K562 (cell line): ENCODE data around the gene POLL. TPM values are rescaled to one million over a fixed set of nuclear protein-coding genes. Genes with fewer than 3 reads are reported as not detected.

Experiments
- ATAC-seq: fragments of 200-7000 bp; cut with Tn5 transposase; 3 replicates; pipeline ENCODE4 v1.9.1; 2020; ENCODE audit warnings: moderate library complexity
- BruUV-seq: library from RNA; stranded (reverse); fragments of 400-500 nt; replicated peaks from 2 replicates; lab custom pipeline; 2021; lab: Mats Ljungman, UMichigan
- CTCF ChIA-PET: fragments of 300-600 bp; formaldehyde crosslinking; extraction: SDS; loops from one replicate; lab custom pipeline; 2021; ENCODE audit warnings: low intra/inter-chr PET ratio; lab: Yijun Ruan, JAX
- POLR2A ChIA-PET: fragments of 300-600, 350-650 bp; sonication (Branson Sonifier 250); formaldehyde crosslinking; extraction: SDS; loops from one replicate; lab custom pipeline; 2021; ENCODE audit warnings: antibody characterized with exemption, inconsistent platforms; lab: Yijun Ruan, JAX
- DNase-seq, 4 experiments: peaks; one replicate each; pipeline versions ENCODE4 v3.0.0 to v3.0.0-alpha.2; 2011 to 2018; ENCODE audit warnings: low spot score in 3 of 4, mixed read lengths in 3 of 4; ENCODE audit errors: extremely low read depth in 1 of 4
- FAIRE-seq: peaks from 2 replicates; lab custom pipeline; 2011; peaks lifted over from hg19 to GRCh38; lab: Jason Lieb, UNC
- H2AFZ ChIP-seq: 2 replicates; pipeline ENCODE4 v1.6.0; 2011; ENCODE audit warnings: low read depth, low read length, control low read depth, inconsistent platforms
- H3K27ac ChIP-seq: fragments of 200-600 bp; 3 replicates; pipeline ENCODE4 v1.8.0; 2011; ENCODE audit warnings: low read depth, mild to moderate bottlenecking, control low read depth, inconsistent platforms, low read length, moderate library complexity, mixed read lengths; ENCODE audit errors: extremely low read depth
- H3K27me3 ChIP-seq, 2 experiments: fragments of 300-600 bp in 1 of 2; 2 replicates in 1 of 2; 3 replicates in 1 of 2; pipeline versions ENCODE4 v1.6.0 to v1.8.0; 2011; ENCODE audit warnings: inconsistent platforms in 2 of 2, low read length in 2 of 2, mild to moderate bottlenecking in 1 of 2, mixed read lengths in 1 of 2, moderate library complexity in 1 of 2; ENCODE audit not compliant: control insufficient read depth in 2 of 2, insufficient read depth in 2 of 2
- H3K36me3 ChIP-seq: fragments of 300-600 bp; 3 replicates; pipeline ENCODE4 v1.8.0; 2011; ENCODE audit warnings: mild to moderate bottlenecking, low read length, inconsistent platforms; ENCODE audit not compliant: control insufficient read depth, insufficient read depth
- H3K4me1 ChIP-seq, 2 experiments: fragments of 200-600 bp in 1 of 2; replicated peaks in 1 of 2; 2 replicates in 1 of 2; 3 replicates in 1 of 2; pipeline versions ENCODE4 v1.5.1 to v1.8.0; 2011; ENCODE audit warnings: inconsistent platforms in 2 of 2, low read length in 2 of 2, mild to moderate bottlenecking in 1 of 2, mixed read lengths in 1 of 2, moderate library complexity in 1 of 2; ENCODE audit not compliant: control insufficient read depth in 2 of 2, insufficient read depth in 2 of 2
- H3K4me2 ChIP-seq: 2 replicates; pipeline ENCODE4 v1.6.1; 2011; ENCODE audit warnings: low read length, control low read depth, inconsistent platforms, mixed read lengths; ENCODE audit not compliant: insufficient read depth
- H3K4me3 ChIP-seq: fragments of 200-600 bp; sonication (generic), shearing (Covaris generic); 2 replicates; pipeline ENCODE4 v1.5.1; 2016; ENCODE audit warnings: control low read depth, inconsistent platforms
- H3K79me2 ChIP-seq: fragments of 200-600 bp; 3 replicates; pipeline ENCODE4 v1.8.0; 2011; ENCODE audit warnings: low read length, inconsistent platforms; ENCODE audit not compliant: control insufficient read depth, insufficient read depth
- H3K9ac ChIP-seq, 2 experiments: 2 replicates each; pipeline versions ENCODE4 v1.6.0 to v1.6.1; 2011; ENCODE audit warnings: low read depth in 2 of 2, low read length in 2 of 2, control low read depth in 1 of 2, inconsistent platforms in 1 of 2, mild to moderate bottlenecking in 1 of 2, mixed read lengths in 1 of 2; ENCODE audit not compliant: insufficient read depth in 1 of 2
- H3K9me1 ChIP-seq: one replicate; pipeline ENCODE4 v1.6.0; 2011; ENCODE audit warnings: inconsistent platforms, mild to moderate bottlenecking, low read length, moderate library complexity; ENCODE audit not compliant: control insufficient read depth, insufficient read depth
- H3K9me3 ChIP-seq: replicated peaks from 2 replicates; pipeline ENCODE4 v1.5.1; 2011; ENCODE audit warnings: low read depth, low read length, inconsistent platforms; ENCODE audit not compliant: control insufficient read depth, insufficient read depth
- H4K20me1 ChIP-seq: replicated peaks from 2 replicates; pipeline ENCODE4 v1.6.1; 2011; ENCODE audit warnings: low read length, inconsistent platforms, mixed read lengths; ENCODE audit not compliant: control insufficient read depth, insufficient read depth
- ARID1B ChIP-seq: fragments of 450-650 bp; IDR thresholded peaks from 2 replicates; pipeline ENCODE4 v1.6.1; 2016; ENCODE audit warnings: antibody characterized with exemption, mild to moderate bottlenecking, inconsistent platforms
- CC2D1A ChIP-seq: fragments of 450-650 bp; IDR thresholded peaks from 2 replicates; pipeline ENCODE4 v1.6.1; 2017; ENCODE audit warnings: mild to moderate bottlenecking
- CGGBP1 ChIP-seq: fragments of 250-450 bp; sonication (Bioruptor Pico); IDR thresholded peaks from 2 replicates; pipeline ENCODE4 v1.9.0; 2021; ENCODE audit warnings: mild to moderate bottlenecking
- CREM ChIP-seq: IDR thresholded peaks from 2 replicates; pipeline ENCODE4 v1.6.1; 2014; ENCODE audit warnings: antibody characterized with exemption, low read depth
- DPF2 ChIP-seq: fragments of 450-650 bp; IDR thresholded peaks from 2 replicates; pipeline ENCODE4 v1.6.1; 2016
- E2F6 ChIP-seq, 2 experiments: IDR thresholded peaks; 2 replicates each; pipeline ENCODE4 v1.6.1; 2011; ENCODE audit warnings: borderline replicate concordance in 1 of 2, control low read depth in 1 of 2, low read depth in 1 of 2, low read length in 1 of 2, mild to moderate bottlenecking in 1 of 2, mixed read lengths in 1 of 2, moderate library complexity in 1 of 2; ENCODE audit not compliant: insufficient read depth in 1 of 2, insufficient read length in 1 of 2, poor library complexity in 1 of 2, severe bottlenecking in 1 of 2; ENCODE audit errors: extremely low read depth in 1 of 2
- EP300 ChIP-seq: IDR thresholded peaks from 2 replicates; pipeline ENCODE4 v1.6.1; 2012; ENCODE audit warnings: low read length, improper control_type of control experiment
- ETV5 ChIP-seq: sonication (generic); formaldehyde crosslinking; IDR thresholded peaks from 2 replicates; pipeline ENCODE4 v1.4.0; 2020; ENCODE audit warnings: low read depth, mild to moderate bottlenecking, missing genetic modification reagents
- FOS ChIP-seq: IDR thresholded peaks from 3 replicates; pipeline ENCODE4 v1.6.1; 2011; ENCODE audit not compliant: insufficient read length; ENCODE audit errors: extremely low read depth
- PHF8 ChIP-seq: fragments of 200-600 bp; sonication (generic); IDR thresholded peaks from 2 replicates; pipeline ENCODE4 v1.6.1; 2012; ENCODE audit warnings: mixed run types, mild to moderate bottlenecking, inconsistent platforms, low read length, moderate library complexity, borderline replicate concordance
- RREB1 ChIP-seq: fragments of 250-450 bp; sonication (Bioruptor Pico); IDR thresholded peaks from 2 replicates; pipeline ENCODE4 v1.4.0; 2020
- ZBTB26 ChIP-seq: fragments of 450-650 bp; formaldehyde crosslinking; IDR thresholded peaks from 2 replicates; pipeline ENCODE4 v1.4.0; 2022; ENCODE audit warnings: missing genetic modification characterization
- WGBS: fragments of 100-300 bp; shearing (Covaris generic); methylation state at CpG from one replicate; pipeline ENCODE4 v1.1.6; 2016; ENCODE audit warnings: low coverage, mixed read lengths; ENCODE audit not compliant: insufficient coverage; ENCODE audit errors: missing lambda C conversion rate; 5-methylcytosine and 5-hydroxymethylcytosine counted together
- in situ Hi-C: fragments of 300-500 bp; cut with MboI; formaldehyde crosslinking; loops from 4 replicates; pipeline ENCODE4 v1.15.0; 2018; ENCODE audit warnings: inconsistent platforms, mixed read lengths
- intact Hi-C: fragments of 100-400 bp; cut with micrococcal nuclease; formaldehyde crosslinking; loops from 2 replicates; pipeline ENCODE4 v1.14.2; 2022
- polyA plus RNA-seq, 8 experiments: library from polyadenylated mRNA; depleted of rRNA in 4 of 8; stranded (reverse) in 5 of 8; unstranded in 3 of 8; fragments of >200 nt; fragmentation: Nextera tagmentation in 2 of 8; fragmentation: Illumina TruSeq in 1 of 8; extraction: Ambion mirVana in 2 of 8; extraction: Trizol in 1 of 8; gene quantifications; 2 replicates each; pipeline versions ENCODE4 v1.2.1 to v1.2.3, GENCODE V29; 2011 to 2014; ENCODE audit warnings: inconsistent platforms in 1 of 8, missing spikeins in 1 of 8
- total RNA-seq, 7 experiments: library from RNA; depleted of rRNA in 6 of 7; stranded (reverse); fragments of >200 nt in 6 of 7; fragmentation: Illumina TruSeq in 2 of 7; extraction: Trizol in 2 of 7; gene quantifications; 2 replicates each; pipeline versions ENCODE4 v1.2.1 to v1.2.3, GENCODE V29; 2011 to 2021; ENCODE audit warnings: low replicate concordance in 1 of 7

Gene POLL
- total and polyA plus RNA-seq, 9 of the 15 experiments (the other 6 are each of a cell fraction or from before 2014, with no cell fraction given): 1.2 to 18.7 (median 10.9) TPM

GRCh38 chr10:101588879-101589278 lies 822 bp upstream of the POLL start:
- peaks cover 14% of the 10 kb centered on the region; the same call in 2 of the 3 replicates for H3K36me3 ChIP-seq
- H3K9ac ChIP-seq: peak overlapping the region in 1 of 2 experiments; percentile 84; a peak in 2 of 4 replicates
- peak overlapping the region; percentile 93 for H3K4me2 ChIP-seq
- no peaks in the 10 kb centered on the region for H3K9me3 ChIP-seq
- no peaks in the 10 kb centered on the region for H3K9me1 ChIP-seq
- H3K4me3 ChIP-seq: peak overlapping the region; percentile 86
- CTCF ChIA-PET: no interaction called here
- WGBS: 2% methylated on average over 5 of the region's 5 CpGs
- peak; percentile 83 for FAIRE-seq
- in situ Hi-C loops (no loop called here), intact Hi-C loops (no loop called here)
- peak overlapping the region; percentile 89 for H2AFZ ChIP-seq
- H3K4me1 ChIP-seq: peaks cover 2 to 11% of the 10 kb centered on the region in 2 experiments; a peak in 2 of 5 replicates
- POLR2A ChIA-PET: interaction anchor here (1.8 kb wide), 1 partner anchor 12 kb away, joined by 5 read pairs; no protein-coding TSS in a partner anchor
- no peaks in the 10 kb centered on the region for H4K20me1 ChIP-seq
- no TSS peak for BruUV-seq
- no peaks in the 10 kb centered on the region for H3K27me3 ChIP-seq
- peak; percentile 69 to 82 (median 72) for DNase-seq
- peaks cover 15% of the 10 kb centered on the region for H3K79me2 ChIP-seq
- ATAC-seq: peak; percentile 84
- peak overlapping the region; percentile 21 for H3K27ac ChIP-seq
- peak; percentile 16; the same call in 1 of the 2 replicates for TF ChIP-seq EP300
- TF ChIP-seq RREB1 (CRISPR knock-in tag): no peak
- TF ChIP-seq ETV5 (CRISPR knock-in tag): no peak
- peak; percentile 2; the same call in 1 of the 2 replicates for TF ChIP-seq PHF8
- TF ChIP-seq ARID1B: peak; percentile 65
- TF ChIP-seq CREM: peak; percentile 49
- no peak for TF ChIP-seq CGGBP1 (CRISPR knock-in tag)
- peak; percentile 63 for TF ChIP-seq DPF2
- peak; percentile 55 for TF ChIP-seq FOS
- TF ChIP-seq E2F6 (IDR thresholded peaks at IDR 0.05; ENCODE audit: borderline replicate concordance in 1 of 2, extremely low read depth in 1 of 2, insufficient read depth in 1 of 2, insufficient read length in 1 of 2, low read depth in 1 of 2, low read length in 1 of 2, poor library complexity in 1 of 2, severe bottlenecking in 1 of 2): no peak
- TF ChIP-seq CC2D1A: no peak
- no peak for TF ChIP-seq ZBTB26
